Activated naive CD4-positive, alpha-beta T cell treated with anti-CD3 and anti-CD28 coated beads, Interleukin-2, amount 50 U/mL, for 16 hours (primary cell): ENCODE measurements around the gene COTL1.

ENCODE experiments used
- DNase-seq: peaks from one replicate; pipeline ENCODE4 v3.0.0-alpha.2; 2020

COTL1 gene

DNA sequence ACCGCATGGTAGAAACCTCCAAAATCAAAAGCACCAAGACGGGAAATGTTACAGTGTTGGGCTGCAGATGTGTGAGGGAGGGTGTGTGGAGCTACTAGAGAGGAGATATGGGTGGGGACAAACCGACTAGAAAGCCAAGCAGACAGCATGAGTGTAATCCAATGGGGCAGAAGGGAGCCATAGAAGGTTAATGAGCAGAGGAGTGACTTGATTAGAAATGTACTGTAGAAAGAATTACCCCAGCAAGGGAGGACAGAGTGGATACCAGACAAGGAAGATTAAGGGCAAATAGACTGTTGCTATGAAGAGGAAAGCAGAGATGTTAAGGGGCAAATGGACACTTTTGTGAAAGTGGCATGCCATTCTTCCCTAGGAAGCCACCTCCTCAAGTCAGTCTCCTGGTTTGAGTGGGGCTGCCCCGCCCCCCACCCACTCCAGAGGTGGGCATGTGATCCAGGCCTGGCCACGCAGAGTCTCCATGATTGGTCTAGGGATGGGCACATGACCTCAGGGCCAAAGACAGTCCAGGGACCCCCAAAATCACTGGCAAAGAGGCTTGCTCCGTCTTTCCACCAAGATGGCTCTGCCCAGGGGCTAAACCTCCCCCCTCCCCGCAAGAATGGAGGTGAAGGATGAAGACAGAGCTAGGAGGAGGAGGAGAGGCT lies 4.3 kb downstream of the COTL1 start:
- DNase-seq, result no peak

DNA sequence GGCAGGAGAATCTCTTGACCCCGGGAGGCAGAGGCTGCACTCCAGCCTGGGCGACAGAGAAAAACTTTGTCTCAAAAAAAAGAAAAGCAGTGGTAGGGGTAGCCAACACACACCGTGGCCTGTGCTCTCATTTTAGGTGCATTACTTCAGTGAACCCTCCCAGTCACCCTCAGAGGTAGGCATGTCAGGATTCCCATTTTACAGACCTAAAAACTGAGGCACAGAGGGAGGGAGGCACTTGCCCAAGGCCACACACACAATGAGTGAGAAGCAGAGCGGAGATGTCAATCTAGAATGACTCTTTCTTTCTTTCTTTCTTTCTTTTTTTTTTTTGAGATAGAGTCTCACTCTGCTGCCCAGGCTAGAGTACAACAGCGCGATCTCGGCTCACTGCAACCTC lies 5.2 kb downstream of the COTL1 start:
- no peak for DNase-seq

DNA sequence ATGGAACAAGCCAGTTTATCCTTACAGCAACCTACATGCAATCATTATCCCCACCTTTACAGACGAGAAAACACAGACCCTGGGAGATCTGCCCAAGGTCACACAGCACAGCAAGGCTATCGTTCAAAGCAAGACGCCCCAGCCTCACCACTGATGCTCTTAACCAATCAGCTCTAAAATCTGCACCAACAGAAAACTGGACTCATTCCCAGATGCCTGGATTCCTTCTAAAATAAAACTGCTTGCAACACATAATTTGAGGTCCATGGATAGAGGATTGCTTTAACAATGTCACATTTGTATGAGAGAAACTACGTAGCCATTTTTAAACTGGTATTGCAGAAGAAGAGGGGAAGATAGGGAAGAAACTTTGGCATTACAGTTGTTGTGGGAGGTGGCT lies 6.8 kb downstream of the COTL1 start:
- no peak for DNase-seq

DNA sequence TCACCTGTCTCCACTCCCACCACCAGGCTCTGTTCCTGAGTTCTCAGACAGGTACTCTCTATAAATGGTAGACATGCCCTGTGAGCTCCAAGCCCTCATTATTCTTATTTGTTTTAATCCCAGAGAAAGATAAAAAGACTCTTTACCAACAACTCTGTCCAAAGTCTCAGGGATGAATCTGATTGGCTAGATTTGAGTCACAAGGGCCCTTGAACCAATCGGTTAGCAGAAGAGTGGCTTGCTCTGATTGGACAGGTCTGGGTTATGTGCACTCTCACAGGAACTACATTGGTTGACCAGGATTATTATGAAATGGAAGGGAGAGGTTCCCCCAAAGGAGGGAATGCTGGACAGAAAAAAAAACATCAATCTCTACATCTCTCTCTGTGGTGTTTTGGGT lies 7.5 kb downstream of the COTL1 start:
- no peak for DNase-seq

DNA sequence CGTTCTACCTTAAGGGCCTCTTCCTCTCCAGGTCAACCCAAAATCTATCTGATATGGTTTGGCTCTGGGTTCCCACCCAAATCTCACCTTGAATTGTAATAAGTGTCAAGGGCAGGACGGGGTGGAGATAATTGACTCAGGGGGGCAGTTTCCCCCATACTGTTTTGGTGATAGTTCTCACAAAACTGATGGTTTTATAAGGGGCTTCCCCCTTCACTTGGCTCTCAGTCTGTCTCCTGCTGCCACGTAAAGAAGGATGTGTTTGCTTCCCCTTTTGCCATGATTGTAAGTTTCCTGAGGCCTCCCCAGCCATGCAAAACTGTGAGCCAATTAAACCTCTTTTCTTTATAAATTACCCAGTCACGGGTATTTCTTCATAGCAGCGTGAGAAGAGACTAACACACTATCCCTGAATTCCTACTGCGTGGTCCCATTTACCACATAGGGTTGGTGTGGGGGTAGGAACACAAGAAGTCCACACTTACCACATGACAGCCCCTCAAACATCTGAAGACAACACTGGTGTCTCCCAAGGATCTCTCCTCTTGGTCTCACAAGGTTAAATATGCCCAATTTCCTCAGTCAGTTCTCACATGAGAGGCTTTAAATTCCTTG lies 8.2 kb downstream of the COTL1 start:
- DNase-seq, result no peak

DNA sequence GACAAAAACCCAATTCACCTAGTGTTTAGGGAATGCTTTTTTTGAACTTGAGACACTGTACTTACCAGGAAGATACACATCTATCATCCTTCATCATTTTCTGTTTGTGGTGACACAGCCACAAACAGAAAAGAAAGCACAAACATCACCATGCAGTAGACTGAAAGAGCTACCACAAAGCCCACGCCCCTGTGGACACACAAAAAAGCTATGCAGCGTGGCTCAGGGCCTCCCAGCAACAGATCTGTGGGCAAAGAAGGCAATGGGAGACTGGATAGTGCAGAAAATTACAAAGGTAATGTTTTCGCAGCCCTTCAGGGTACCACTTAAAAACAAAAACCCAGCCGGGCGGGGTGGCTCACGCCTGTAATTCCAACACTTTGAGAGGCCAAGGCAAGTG lies 9.6 kb downstream of the COTL1 start:
- DNase-seq, result no peak

DNA sequence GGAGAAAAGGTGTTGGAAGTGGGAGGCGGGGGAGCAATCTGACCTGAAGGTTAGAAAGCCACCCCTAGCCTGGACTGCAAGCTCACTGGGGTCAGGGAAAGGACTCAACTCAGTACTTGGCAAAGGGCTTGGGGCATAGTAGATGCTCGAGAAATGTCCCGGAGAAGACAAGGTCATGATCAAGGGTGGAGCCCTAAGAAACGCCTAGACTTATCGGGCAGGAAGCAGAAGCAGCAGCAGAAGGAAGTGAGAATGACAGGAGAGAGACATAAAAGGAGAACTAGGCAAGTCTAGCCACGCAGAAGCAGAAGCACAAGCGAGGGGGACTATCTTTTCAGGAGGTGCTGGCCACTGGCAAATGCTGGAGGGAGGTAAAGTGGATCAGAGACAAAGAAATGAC lies 10.2 kb downstream of the COTL1 start:
- DNase-seq, result no peak

DNA sequence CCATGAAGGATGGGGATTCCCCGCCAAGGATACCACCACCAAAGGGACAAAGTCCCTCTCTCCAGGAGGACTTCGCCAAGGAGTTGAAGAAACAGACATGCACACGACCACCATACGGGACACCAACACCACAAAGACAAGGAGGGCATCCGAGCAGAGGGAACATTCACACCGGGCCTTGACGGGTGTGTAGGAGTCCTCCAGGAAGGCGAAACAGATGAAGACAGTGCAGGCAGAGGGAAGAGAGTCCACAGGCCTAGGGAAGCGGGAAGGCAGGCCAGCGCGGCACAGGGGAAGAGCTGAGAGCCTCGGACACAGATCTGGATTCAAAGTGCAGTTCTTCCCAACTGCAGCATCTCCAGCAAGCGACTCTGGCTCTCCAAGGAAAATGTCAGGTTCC lies 10.8 kb downstream of the COTL1 start:
- DNase-seq, result no peak

DNA sequence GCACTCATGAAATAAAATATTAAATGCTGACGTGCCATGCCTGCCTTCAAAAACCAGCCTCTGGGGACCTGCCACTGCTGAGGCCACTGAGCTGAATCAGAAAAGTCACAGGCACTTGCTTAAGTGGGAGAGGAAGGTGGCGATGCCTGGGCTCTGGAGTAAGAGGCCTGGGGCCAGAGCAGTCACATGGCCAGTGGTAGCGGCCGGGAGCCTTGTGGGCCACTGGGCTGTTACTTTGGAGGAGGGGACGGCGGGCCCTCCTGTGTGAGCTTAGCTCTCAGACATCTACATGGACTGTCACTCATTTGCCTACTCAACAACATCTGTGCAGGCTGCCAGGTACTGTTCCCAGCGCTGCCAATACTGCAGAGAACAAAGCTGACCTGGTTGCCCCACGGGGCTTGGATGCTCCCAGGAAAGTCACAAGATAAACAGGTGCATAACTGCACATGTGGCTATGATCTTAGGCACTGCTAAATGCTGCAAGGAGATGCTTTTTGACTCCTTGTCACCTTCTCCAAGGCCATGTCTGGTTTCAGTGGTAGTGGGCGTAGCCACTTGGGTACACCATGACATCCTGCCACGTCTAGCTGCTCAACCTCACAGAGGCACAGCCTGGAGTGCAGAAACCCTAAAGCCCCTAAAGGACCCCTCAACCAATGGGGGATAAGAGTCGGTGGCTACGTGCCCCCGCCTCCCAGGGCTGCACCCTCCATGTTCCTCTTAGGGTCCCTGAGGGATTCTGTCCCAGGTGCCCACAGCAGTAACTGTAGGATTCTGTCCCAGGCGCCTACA lies 11.6 kb downstream of the COTL1 start:
- no peak for DNase-seq

DNA sequence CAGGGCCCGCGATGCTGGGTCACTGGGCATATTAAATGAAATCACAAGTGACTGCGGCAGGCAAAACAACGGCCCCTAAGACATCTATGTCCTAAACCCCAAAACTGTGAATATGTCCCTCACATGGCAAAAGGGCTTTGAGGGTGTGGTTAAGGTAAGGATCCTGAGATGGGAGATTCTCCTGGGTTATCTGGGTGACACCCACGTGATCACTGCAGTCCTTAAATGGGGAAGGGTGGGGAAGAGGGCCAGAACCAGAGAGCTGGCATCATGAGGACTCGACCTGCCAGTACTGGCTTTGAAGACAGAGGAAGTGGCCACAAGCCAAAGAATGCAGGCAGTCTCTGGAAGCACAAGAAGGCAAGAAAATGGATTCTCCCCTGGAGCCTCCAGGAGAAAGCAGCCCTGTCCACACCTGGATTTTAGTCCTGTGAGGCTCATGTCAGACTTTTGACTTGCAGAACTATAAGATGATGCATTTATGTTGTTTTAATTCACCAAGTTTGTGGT lies 12.5 kb downstream of the COTL1 start:
- DNase-seq, result no peak

DNA sequence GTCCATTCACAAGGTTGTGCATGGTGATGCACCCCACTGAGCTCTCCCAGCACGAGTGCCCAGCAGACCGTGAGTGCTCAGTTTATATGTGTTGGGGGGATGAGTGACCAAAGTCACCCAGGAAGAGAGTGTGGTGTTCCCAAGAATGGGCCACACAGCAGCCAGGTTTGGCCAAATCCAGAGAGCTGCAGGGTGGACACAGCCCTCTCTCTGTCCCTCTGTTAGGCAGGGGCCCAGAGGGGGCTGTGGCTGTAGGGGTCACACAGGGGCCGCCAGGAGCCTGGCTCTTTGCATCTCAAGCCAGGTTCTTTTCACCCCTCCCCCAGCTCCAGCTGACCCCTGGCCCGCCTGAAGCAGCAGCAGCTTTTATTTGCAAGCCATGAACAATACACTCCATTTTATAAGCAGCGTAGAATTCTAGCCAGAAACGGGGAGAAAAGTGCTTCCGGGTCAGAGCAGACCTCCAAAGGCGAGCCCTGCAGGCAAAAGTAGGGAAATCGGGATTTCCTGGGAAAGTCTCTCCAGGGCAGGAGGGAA lies 13.3 kb downstream of the COTL1 start:
- DNase-seq, result no peak

DNA sequence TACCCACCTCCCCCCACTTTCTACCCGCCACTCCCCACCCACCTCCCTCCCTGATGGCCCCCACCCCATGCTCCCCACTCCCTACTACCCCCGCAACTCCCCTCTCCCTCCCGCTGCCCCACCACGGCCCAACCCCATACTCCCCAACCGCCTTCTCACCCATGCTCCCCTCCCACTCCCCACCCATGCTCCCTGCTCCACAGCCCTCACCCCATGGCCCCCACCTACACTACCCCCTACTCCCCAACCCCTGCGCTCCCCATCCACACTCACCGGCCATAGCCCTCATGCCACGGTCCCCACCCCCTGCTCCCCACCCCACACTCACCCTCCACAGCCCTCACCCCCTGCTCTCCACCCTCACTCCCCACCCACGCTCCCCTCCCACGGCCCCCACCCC lies 13.9 kb downstream of the COTL1 start:
- DNase-seq, result no peak

DNA sequence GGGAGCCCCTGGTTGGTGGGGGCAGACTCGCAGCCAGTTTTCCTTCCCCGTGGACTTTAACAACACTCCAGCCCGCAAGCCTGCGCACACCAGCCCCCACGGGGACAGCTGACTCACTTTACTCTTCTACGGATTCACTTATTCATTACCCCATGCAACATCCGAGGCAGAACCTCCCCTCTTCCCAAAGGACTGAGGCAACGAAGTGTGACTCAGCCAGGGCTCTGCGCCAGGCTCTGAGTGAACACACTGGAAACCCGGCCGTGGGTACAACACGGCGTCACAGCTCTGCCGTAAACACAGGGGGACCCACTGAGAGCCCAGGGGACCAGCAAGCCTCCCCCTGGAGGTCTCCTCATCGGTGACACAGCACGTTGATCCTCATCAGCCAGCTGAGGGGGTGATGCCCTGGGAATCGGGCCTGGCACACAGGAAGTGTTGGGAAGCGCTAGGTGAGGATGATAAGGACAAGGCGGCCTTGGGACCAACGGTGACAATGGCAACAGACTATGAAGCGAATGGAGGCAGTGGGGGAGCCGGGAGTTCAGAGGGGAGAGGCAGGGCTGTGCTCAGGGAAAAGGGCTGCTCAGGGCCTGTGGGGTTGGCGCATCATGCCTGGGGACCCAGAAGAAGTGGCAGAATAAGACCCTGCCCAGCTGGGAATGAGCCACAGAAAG lies 14.6 kb downstream of the COTL1 start:
- no peak for DNase-seq

DNA sequence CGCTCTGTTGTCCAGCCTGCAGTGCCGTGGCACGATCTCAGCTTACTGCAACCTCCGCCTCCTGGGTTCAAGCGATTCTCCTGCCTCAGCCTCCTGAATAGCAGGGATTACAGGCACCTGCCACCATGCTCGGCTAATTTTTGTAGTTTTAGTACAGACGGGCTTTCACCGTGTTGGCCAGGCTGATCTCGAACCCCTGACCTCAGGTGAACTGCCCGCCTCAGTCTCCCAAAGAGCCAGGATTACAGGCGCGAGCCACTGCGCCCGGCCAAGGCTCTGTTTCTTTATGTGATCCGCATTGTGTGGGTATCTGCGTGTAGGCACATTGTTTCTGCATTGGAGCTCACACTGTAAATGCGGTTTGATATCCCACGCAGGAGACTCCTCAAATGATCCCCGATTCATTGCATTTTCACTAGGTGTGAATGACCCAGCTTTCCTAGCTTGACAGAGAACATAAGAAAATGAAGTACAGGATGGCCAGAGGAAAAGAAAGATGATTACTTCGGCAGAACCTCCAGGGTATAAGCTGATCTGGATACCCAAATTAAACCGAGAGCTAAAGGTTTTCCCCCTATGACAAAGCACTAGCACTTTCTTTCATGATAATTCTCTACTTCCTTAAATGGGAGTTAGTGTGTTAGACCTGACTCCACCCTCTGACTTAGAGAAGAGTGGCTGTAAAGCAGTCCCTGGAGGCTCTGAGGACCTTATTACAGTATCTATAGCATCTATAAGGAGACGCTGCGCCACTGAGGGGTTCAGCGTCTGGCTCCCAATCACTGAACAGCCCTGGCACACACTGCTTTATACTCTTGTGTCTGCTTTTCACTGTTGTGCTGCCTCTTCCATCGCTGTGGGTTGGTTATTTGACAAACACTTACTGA lies 17.3 kb downstream of the COTL1 start:
- no peak for DNase-seq

DNA sequence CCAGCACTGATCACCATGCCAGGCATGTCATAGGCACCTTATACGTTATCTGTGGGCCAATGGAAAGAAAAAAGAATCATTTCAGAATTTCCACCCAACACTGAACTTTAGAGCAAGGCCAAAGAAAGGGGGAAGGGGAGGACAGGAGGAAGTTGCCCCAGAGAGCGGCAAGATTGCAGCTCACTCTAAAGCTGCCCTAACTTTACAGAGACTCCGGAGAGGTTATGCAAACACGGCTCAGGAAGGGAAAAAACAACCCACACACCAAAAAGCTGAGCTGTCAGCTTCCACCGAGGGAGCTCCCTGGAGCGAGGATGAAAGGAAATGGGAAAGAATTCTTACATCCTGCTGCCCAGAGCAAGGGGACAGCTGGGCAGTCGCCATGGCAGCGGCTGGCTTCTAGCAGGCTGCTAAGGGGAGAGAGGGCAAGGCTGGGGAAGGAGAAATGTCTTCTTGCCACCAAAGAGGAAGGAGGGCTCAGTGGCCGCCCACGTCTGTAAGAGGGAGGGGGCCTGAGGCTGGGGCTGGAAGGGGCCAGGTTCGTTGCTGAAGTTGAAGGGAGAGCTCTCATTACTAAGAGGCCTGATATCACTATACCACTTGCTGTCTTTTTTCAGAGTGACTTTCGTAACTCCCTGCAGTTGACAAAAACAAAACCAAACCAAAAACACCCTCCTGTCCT lies 18.2 kb downstream of the COTL1 start:
- DNase-seq, result peak; percentile 77

DNA sequence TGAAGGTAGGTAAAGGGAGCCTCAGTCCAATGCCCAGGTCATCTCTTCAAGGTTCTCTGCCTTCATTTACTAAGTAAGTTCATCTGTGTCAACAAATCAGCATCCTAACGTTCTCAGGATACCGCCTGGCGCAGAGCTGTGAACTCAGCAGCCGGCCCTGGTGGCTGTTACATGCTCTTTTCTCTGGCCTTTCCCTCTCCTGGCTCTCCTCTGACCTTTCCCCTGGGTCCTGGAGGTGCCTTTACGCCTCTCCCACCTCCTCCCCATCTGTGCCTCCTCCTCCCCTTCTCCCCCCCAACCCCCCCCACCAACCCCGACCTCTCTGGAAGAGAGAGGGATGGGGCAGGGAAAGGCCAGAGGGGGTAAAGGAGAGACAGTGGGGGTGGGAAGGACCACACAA lies 19.5 kb downstream of the COTL1 start:
- DNase-seq, result no peak

DNA sequence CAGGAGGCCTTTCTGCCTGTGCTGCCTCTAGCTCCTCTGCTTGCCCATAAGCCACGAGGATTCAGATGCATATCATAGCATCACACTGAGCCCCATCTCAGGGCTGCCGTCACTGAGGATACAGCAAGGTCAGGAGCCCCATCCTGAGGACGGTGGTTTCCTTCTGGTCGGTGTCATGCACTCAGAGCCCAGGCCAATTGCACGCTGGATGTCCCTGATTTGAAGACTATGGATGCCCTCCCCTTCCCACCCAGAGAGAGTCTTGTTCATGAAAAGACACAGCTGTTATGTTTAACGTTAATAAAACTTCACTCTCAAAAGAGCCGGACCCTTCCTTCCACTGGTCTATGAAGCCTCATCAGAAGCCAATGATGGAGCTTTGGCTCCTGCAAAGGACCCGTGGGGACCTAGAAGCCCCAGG lies 19.9 kb downstream of the COTL1 start:
- DNase-seq, result no peak

DNA sequence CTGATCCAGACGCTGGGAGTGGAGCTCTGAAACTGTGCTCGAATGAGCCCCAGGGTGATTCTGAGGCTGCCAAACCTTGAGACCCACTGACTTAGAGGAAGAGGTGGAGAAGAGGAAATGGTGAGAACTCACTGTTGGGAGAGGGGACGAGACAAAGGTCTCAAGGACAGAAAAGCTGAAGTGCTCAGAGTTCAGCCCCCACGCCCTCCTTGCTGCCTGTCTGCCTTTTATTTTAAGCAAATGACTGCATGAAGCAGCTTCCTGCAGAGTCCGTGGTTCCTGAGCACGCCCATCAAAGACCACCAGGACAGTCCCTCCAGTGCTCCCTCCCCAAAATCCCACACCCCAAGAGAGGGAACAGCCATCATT lies 20.4 kb downstream of the COTL1 start:
- DNase-seq, result no peak

DNA sequence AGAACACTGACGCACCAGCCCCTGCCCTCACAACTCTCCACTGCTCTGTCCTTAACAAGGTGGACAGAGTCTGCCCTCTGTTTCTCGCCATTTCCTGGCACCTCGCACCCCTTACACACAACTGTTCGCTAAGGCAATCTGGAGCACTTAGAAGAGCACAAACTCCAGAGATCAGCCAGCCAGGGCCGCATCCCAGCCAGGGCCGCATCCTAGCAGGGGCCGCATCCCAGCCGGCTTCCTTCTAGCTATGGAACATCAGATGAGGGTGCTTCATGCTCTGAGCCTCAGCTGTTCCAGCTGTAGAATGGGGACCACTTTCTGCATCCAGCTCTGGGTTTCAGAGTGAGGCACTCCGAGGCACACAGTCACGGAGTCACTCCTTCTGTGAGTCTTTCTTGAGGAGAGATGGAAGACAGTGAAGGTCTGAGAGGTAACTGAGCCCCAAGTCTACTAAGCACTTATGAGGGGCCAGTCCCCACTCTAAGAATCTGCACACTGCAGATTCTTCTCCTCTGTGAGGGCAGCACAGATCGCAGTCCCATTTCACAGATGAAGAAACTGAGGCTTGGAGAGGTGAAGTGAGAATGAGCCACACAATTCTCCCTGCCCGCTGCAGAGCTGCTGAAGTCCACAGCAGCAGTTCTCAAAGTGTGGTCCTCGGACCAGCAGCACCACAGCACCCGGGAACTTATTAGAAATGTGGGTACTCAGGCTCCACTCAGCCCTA lies 20.9 kb downstream of the COTL1 start:
- DNase-seq, result no peak

DNA sequence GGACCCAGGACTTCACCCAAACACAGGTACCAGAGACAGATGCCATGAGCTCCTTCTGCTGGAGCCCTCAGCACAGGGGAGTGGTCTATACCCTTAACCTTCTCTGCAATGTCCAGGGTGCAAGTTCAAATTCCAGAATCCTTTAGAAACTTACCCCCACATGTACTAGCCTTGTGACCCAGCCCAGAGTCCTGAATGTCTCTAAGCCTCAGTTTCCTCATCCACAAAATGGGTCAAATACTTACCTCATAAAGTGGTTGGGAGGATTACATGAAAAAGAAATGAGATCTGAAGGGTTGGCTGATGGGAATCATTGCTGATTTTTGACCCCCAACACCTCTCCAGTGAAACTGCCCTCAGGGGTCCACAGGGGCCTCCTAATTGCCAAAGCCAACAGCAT lies 21.7 kb downstream of the COTL1 start:
- no peak for DNase-seq

DNA sequence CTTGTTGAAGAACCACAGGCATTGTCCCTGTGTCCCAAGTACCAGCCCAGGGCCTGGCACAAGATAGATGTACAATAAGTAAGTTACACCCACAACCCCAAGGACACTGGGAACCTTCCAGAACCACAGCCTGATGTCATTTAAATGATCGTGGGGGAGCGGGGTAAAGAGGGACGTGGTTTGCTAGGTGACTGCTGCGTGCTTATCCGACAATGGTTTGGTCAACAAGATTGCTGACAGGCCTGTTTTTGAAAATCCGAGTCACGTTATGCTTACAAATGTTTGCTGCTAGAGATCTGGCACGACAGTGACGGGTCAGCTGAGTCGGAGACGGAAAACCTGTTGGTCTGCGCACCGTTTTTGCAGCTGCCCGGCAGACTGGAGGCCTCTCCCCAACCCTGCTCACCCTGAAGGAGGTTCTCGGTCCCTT lies 22.8 kb downstream of the COTL1 start:
- no peak for DNase-seq
